Duodenal mucosa (tissue), 2 donors: ENCODE data around the gene CYFIP2.

Experiments
- H3K27ac ChIP-seq: one replicate; pipeline ENCODE4 v1.7.0; 2013; ENCODE audit warnings: low read depth, low read length
- H3K27me3 ChIP-seq, 2 donors: one replicate each; pipeline ENCODE4 v1.7.0; 2013; ENCODE audit warnings: low read length in 2 of 2, control low read depth in 1 of 2; ENCODE audit not compliant: insufficient read depth in 2 of 2, control insufficient read depth in 1 of 2
- H3K36me3 ChIP-seq, 2 donors: one replicate each; pipeline ENCODE4 v1.7.0; 2013; ENCODE audit warnings: low read length in 2 of 2, control low read depth in 1 of 2; ENCODE audit not compliant: insufficient read depth in 2 of 2, control insufficient read depth in 1 of 2
- H3K4me1 ChIP-seq, 2 donors: one replicate each; pipeline ENCODE4 v1.7.0; 2013; ENCODE audit warnings: low read length in 2 of 2, control low read depth in 1 of 2; ENCODE audit not compliant: insufficient read depth in 2 of 2, control insufficient read depth in 1 of 2
- H3K4me3 ChIP-seq, 2 donors: one replicate each; pipeline ENCODE4 v1.7.0; 2013; ENCODE audit warnings: low read length in 2 of 2, low read depth in 1 of 2
- H3K9ac ChIP-seq, 2 donors: one replicate each; pipeline ENCODE4 v1.7.0; 2013; ENCODE audit warnings: low read length in 2 of 2, low read depth in 1 of 2
- H3K9me3 ChIP-seq, 2 donors: one replicate each; pipeline ENCODE4 v1.7.0; 2013; ENCODE audit warnings: low read length in 2 of 2, control low read depth in 1 of 2; ENCODE audit not compliant: control insufficient read depth in 1 of 2

The CYFIP2 gene

GRCh38 chr5:157258450-157258849, 7.5 kb upstream of the CYFIP2 start:
- Histone ChIP-seq H3K4me1 (peaks cover 0 to under 1% of the 10 kb centered on the region in 2 donors), H3K4me3 (no peak overlapping the region), H3K9ac (no peak overlapping the region), H3K9me3 (no peaks in the 10 kb centered on the region), H3K27me3 (no peaks in the 10 kb centered on the region), H3K36me3 (no peaks in the 10 kb centered on the region), H3K27ac (no peak overlapping the region)

- Histone ChIP-seq H3K4me3 (no peak overlapping the region), H3K9me3 (no peaks in the 10 kb centered on the region), H3K9ac (no peak overlapping the region), H3K4me1 (peaks cover 3 to 4% of the 10 kb centered on the region in 2 donors), H3K27me3 (no peaks in the 10 kb centered on the region), H3K27ac (no peak overlapping the region), H3K36me3 (no peaks in the 10 kb centered on the region)
Observed at GRCh38 chr5:157259699-157260098, 6.2 kb upstream of the CYFIP2 start.

- no peak overlapping the region for H3K9ac ChIP-seq
- no peaks in the 10 kb centered on the region for H3K9me3 ChIP-seq
- H3K36me3 ChIP-seq, result no peaks in the 10 kb centered on the region
- H3K4me3 ChIP-seq, result no peak overlapping the region
- no peaks in the 10 kb centered on the region for H3K27me3 ChIP-seq
- H3K4me1 ChIP-seq, result peaks cover 14 to 22% of the 10 kb centered on the region in 2 donors
- no peak overlapping the region for H3K27ac ChIP-seq
Observed at GRCh38 chr5:157263496-157264090, 2.3 kb upstream of the CYFIP2 start.

- no peaks in the 10 kb centered on the region for H3K27me3 ChIP-seq
- H3K36me3 ChIP-seq, result no peaks in the 10 kb centered on the region
- H3K4me1 ChIP-seq, result peaks cover 22 to 25% of the 10 kb centered on the region in 2 donors
- H3K9ac ChIP-seq, result peak overlapping the region; percentile 45 to 61
- H3K27ac ChIP-seq, result peak overlapping the region; percentile 58
- H3K4me3 ChIP-seq, result peak overlapping the region; percentile 81
- no peaks in the 10 kb centered on the region for H3K9me3 ChIP-seq
Observed at GRCh38 chr5:157266286-157267007, 524 bp downstream of the CYFIP2 start.

- no peaks in the 10 kb centered on the region for H3K9me3 ChIP-seq
- H3K27me3 ChIP-seq, result no peaks in the 10 kb centered on the region
- H3K36me3 ChIP-seq, result no peaks in the 10 kb centered on the region
- H3K4me3 ChIP-seq, result peak overlapping the region; percentile 81
- H3K4me1 ChIP-seq, result peaks cover 25% of the 10 kb centered on the region in 2 donors
- H3K27ac ChIP-seq, result peak overlapping the region; percentile 58
- H3K9ac ChIP-seq, result peak overlapping the region; percentile 45 to 61
Observed at GRCh38 chr5:157267025-157267424, 1.1 kb downstream of the CYFIP2 start.

GRCh38 chr5:157267761-157268480, 2.0 kb downstream of the CYFIP2 start:
- Histone ChIP-seq H3K36me3 (no peaks in the 10 kb centered on the region), H3K4me3 (peak overlapping the region in 1 of 2 donors; percentile 3), H3K27me3 (no peaks in the 10 kb centered on the region), H3K27ac (no peak overlapping the region), H3K9ac (no peak overlapping the region), H3K4me1 (peaks cover 25 to 28% of the 10 kb centered on the region in 2 donors), H3K9me3 (no peaks in the 10 kb centered on the region)

- Histone ChIP-seq H3K27ac (no peak overlapping the region), H3K4me1 (peaks cover 25 to 30% of the 10 kb centered on the region in 2 donors), H3K27me3 (no peaks in the 10 kb centered on the region), H3K9ac (no peak overlapping the region), H3K9me3 (no peaks in the 10 kb centered on the region), H3K36me3 (no peaks in the 10 kb centered on the region), H3K4me3 (no peak overlapping the region)
Observed at GRCh38 chr5:157269165-157269671, 3.3 kb downstream of the CYFIP2 start.

- Histone ChIP-seq H3K36me3 (no peaks in the 10 kb centered on the region), H3K27ac (no peak overlapping the region), H3K4me3 (no peak overlapping the region), H3K9ac (no peak overlapping the region), H3K9me3 (no peaks in the 10 kb centered on the region), H3K27me3 (no peaks in the 10 kb centered on the region), H3K4me1 (peaks cover 22 to 30% of the 10 kb centered on the region in 2 donors)
Observed at GRCh38 chr5:157269761-157270272, 3.9 kb downstream of the CYFIP2 start.

GRCh38 chr5:157270771-157271170, 4.8 kb downstream of the CYFIP2 start:
- H3K27ac ChIP-seq, result peak overlapping the region; percentile 63
- no peaks in the 10 kb centered on the region for H3K9me3 ChIP-seq

More at GRCh38 chr5:157270771-157271170, 4.8 kb downstream of the CYFIP2 start:
- no peaks in the 10 kb centered on the region for H3K36me3 ChIP-seq
- no peak overlapping the region for H3K4me3 ChIP-seq
- no peak overlapping the region for H3K9ac ChIP-seq
- H3K27me3 ChIP-seq, result no peaks in the 10 kb centered on the region
- H3K4me1 ChIP-seq, result peaks cover 16 to 25% of the 10 kb centered on the region in 2 donors
